Measurements from ENCODE around the gene PNPLA1. TPM values are rescaled to one million over a fixed set of nuclear protein-coding genes. Genes with fewer than 3 reads are reported as not detected.

Gene PNPLA1
- total RNA-seq, 4 donors from 2014 or later = not detected

GRCh38 chr6:36345681-36346466, 76.0 kb downstream of the PNPLA1 start:
- DNase-seq (no peak), ATAC-seq (no peak)
- H3K4me1 ChIP-seq = peaks cover 0 to under 1% of the 10 kb centered on the region in 2 donors
- no peak for TF ChIP-seq CTCF (IDR thresholded peaks at IDR 0.05 in 4 of 5, conservative IDR thresholded peaks at IDR 0.05 in 1 of 5)
- TF ChIP-seq POLR2A (IDR thresholded peaks at IDR 0.05) = no peak
- H3K27me3 ChIP-seq = peaks cover 0 to 6% (median 6%) of the 10 kb centered on the region in 3 donors
- H3K4me3 ChIP-seq = no peak overlapping the region
- no peaks in the 10 kb centered on the region for H3K9me3 ChIP-seq
- intact Hi-C loops (cut with DNase I; ENCODE audit: low total_unique reads) = no loop called here
- in situ Hi-C loops (cut with MboI; ENCODE audit: low sequenced_read_pairs in 4 of 4) = no loop called here
- H3K36me3 ChIP-seq = no peaks in the 10 kb centered on the region
- no peak overlapping the region for H3K27ac ChIP-seq

GRCh38 chr6:36346486-36347273, 76.8 kb downstream of the PNPLA1 start:
- Histone ChIP-seq H3K4me1 (no peaks in the 10 kb centered on the region), H3K27me3 (peaks cover 0 to 3% (median under 1%) of the 10 kb centered on the region in 3 donors), H3K9me3 (no peaks in the 10 kb centered on the region), H3K4me3 (no peak overlapping the region), H3K36me3 (no peaks in the 10 kb centered on the region), H3K27ac (no peak overlapping the region)
- intact Hi-C loops (cut with DNase I; ENCODE audit: low total_unique reads) (no loop called here), in situ Hi-C loops (cut with MboI; ENCODE audit: low sequenced_read_pairs in 4 of 4) (no loop called here)
- ATAC-seq (no peak), DNase-seq (no peak)
- TF ChIP-seq CTCF (IDR thresholded peaks at IDR 0.05 in 4 of 5, conservative IDR thresholded peaks at IDR 0.05 in 1 of 5) (no peak), POLR2A (IDR thresholded peaks at IDR 0.05) (no peak)

- Histone ChIP-seq H3K27ac (no peak overlapping the region), H3K4me3 (no peak overlapping the region), H3K4me1 (no peaks in the 10 kb centered on the region), H3K27me3 (peaks cover 0 to 3% (median 0%) of the 10 kb centered on the region in 3 donors), H3K36me3 (no peaks in the 10 kb centered on the region), H3K9me3 (no peaks in the 10 kb centered on the region)
- TF ChIP-seq CTCF (IDR thresholded peaks at IDR 0.05 in 4 of 5, conservative IDR thresholded peaks at IDR 0.05 in 1 of 5) (no peak), POLR2A (IDR thresholded peaks at IDR 0.05) (no peak)
- DNase-seq (no peak), ATAC-seq (no peak)
- intact Hi-C loops (cut with DNase I; ENCODE audit: low total_unique reads) = no loop called here
- in situ Hi-C loops (cut with MboI; ENCODE audit: low sequenced_read_pairs in 4 of 4) = no loop called here
Observed at GRCh38 chr6:36347621-36348020, 77.8 kb downstream of the PNPLA1 start.

- ATAC-seq = no peak
- DNase-seq = no peak
- H3K36me3 ChIP-seq = no peaks in the 10 kb centered on the region
- no peaks in the 10 kb centered on the region for H3K9me3 ChIP-seq
- in situ Hi-C loops (cut with MboI; ENCODE audit: low sequenced_read_pairs in 4 of 4) = no loop called here
- H3K27me3 ChIP-seq = peaks cover 0 to 3% (median 2%) of the 10 kb centered on the region in 3 donors
- no peak for TF ChIP-seq POLR2A (IDR thresholded peaks at IDR 0.05)
- TF ChIP-seq CTCF (IDR thresholded peaks at IDR 0.05 in 4 of 5, conservative IDR thresholded peaks at IDR 0.05 in 1 of 5) = no peak
- no peak overlapping the region for H3K4me3 ChIP-seq
- no peak overlapping the region for H3K27ac ChIP-seq
- intact Hi-C loops (cut with DNase I; ENCODE audit: low total_unique reads) = no loop called here
- H3K4me1 ChIP-seq = no peaks in the 10 kb centered on the region
Observed at GRCh38 chr6:36349240-36349639, 79.4 kb downstream of the PNPLA1 start.

All from gastrocnemius medialis (tissue), 4 donors.